IMR-90 (cell line): ENCODE measurements around the gene PRR36. TPM values are rescaled to one million over a fixed set of nuclear protein-coding genes. Genes with fewer than 3 reads are reported as not detected.

Experiments used
- ATAC-seq: fragments of 200-7000 bp; cut with Tn5 transposase; 2 replicates; pipeline ENCODE4 v1.9.1; 2020; ENCODE audit warnings: low read depth, mild to moderate bottlenecking, moderate library complexity
- BruUV-seq: library from RNA; stranded (reverse); fragments of 400-500 nt; replicated peaks from 2 replicates; lab custom pipeline; 2021; lab: Mats Ljungman, UMichigan
- CTCF ChIA-PET: fragments of 300-600 bp; formaldehyde crosslinking; extraction: SDS; loops from one replicate; lab custom pipeline; 2021; ENCODE audit warnings: antibody characterized with exemption; lab: Yijun Ruan, JAX
- POLR2A ChIA-PET: fragments of 300-600 bp; sonication (Branson Sonifier 250); formaldehyde crosslinking; loops from one replicate; lab custom pipeline; 2022; ENCODE audit warnings: antibody characterized with exemption; ENCODE audit not compliant: unreplicated experiment; lab: Charles Lee
- DNase-seq: peaks from one replicate; pipeline ENCODE4 v3.0.0; 2013
- H2AFZ ChIP-seq: replicated peaks from 2 replicates; pipeline ENCODE3; 2013; ENCODE audit warnings: low read length, mild to moderate bottlenecking; ENCODE audit not compliant: poor library complexity
- H2AK5ac ChIP-seq: 2 replicates; pipeline ENCODE4 v1.6.1; 2013; ENCODE audit warnings: low read depth, low read length, inconsistent platforms
- H2AK9ac ChIP-seq: replicated peaks from 2 replicates; pipeline ENCODE3; 2013; ENCODE audit warnings: mild to moderate bottlenecking, low read depth, low read length, moderate library complexity; ENCODE audit not compliant: poor library complexity
- H2BK120ac ChIP-seq: 2 replicates; pipeline ENCODE4 v1.6.1; 2013; ENCODE audit warnings: low read depth, low read length, inconsistent platforms
- H2BK15ac ChIP-seq: 3 replicates; pipeline ENCODE4 v1.6.1; 2013; ENCODE audit warnings: low read depth, low read length, inconsistent platforms
- H2BK20ac ChIP-seq: 2 replicates; pipeline ENCODE4 v1.6.1; 2013; ENCODE audit warnings: low read depth, mild to moderate bottlenecking, inconsistent platforms, low read length, moderate library complexity
- H2BK5ac ChIP-seq: 2 replicates; pipeline ENCODE4 v1.6.1; 2013; ENCODE audit warnings: mild to moderate bottlenecking, low read depth, low read length, inconsistent platforms; ENCODE audit not compliant: poor library complexity, severe bottlenecking
- H3K14ac ChIP-seq: replicated peaks from 2 replicates; pipeline ENCODE4 v1.6.1; 2013; ENCODE audit warnings: low read depth, low read length, inconsistent platforms
- H3K18ac ChIP-seq: 2 replicates; pipeline ENCODE4 v1.6.1; 2013; ENCODE audit warnings: low read depth, low read length, control low read depth
- H3K23ac ChIP-seq: 2 replicates; pipeline ENCODE4 v1.6.1; 2013; ENCODE audit warnings: low read depth, low read length, inconsistent platforms
- H3K27ac ChIP-seq: 2 replicates; pipeline ENCODE4 v1.5.1; 2013; ENCODE audit warnings: mild to moderate bottlenecking, control low read depth, low read length; ENCODE audit not compliant: insufficient read depth
- H3K27me3 ChIP-seq: 2 replicates; pipeline ENCODE4 v1.6.1; 2013; ENCODE audit warnings: low read length; ENCODE audit not compliant: control insufficient read depth, insufficient read depth
- H3K36me3 ChIP-seq: 2 replicates; pipeline ENCODE4 v1.6.1; 2013; ENCODE audit warnings: low read length, mixed read lengths; ENCODE audit not compliant: control insufficient read depth, insufficient read depth
- H3K4ac ChIP-seq: 2 replicates; pipeline ENCODE4 v1.6.1; 2013; ENCODE audit warnings: low read depth, low read length, inconsistent platforms
- H3K4me1 ChIP-seq: 2 replicates; pipeline ENCODE4 v1.6.1; 2013; ENCODE audit warnings: low read length, mixed read lengths; ENCODE audit not compliant: control insufficient read depth, insufficient read depth
- H3K4me2 ChIP-seq: 2 replicates; pipeline ENCODE4 v1.6.1; 2013; ENCODE audit warnings: low read depth, mild to moderate bottlenecking, control low read depth, low read length, moderate library complexity
- H3K4me3 ChIP-seq: 2 replicates; pipeline ENCODE4 v1.5.1; 2013; ENCODE audit warnings: low read depth, mild to moderate bottlenecking, control low read depth, low read length, moderate library complexity; ENCODE audit not compliant: insufficient read depth
- H3K56ac ChIP-seq: 2 replicates; pipeline ENCODE4 v1.6.1; 2013; ENCODE audit warnings: low read length, inconsistent platforms; ENCODE audit not compliant: insufficient read depth; ENCODE audit errors: extremely low read depth
- H3K79me1 ChIP-seq, 2 experiments: 2 replicates each; pipeline ENCODE4 v1.6.1; 2013; ENCODE audit warnings: low read length in 2 of 2, inconsistent platforms in 1 of 2, low read depth in 1 of 2
- H3K9ac ChIP-seq: 2 replicates; pipeline ENCODE4 v1.6.1; 2013; ENCODE audit warnings: low read depth, low read length, control low read depth
- H3K9me1 ChIP-seq: 2 replicates; pipeline ENCODE4 v1.6.1; 2013; ENCODE audit warnings: low read length, inconsistent platforms; ENCODE audit not compliant: insufficient read depth
- H3K9me3 ChIP-seq: 2 replicates; pipeline ENCODE4 v1.6.1; 2013; ENCODE audit warnings: low read length; ENCODE audit not compliant: control insufficient read depth, insufficient read depth
- H4K20me1 ChIP-seq: 2 replicates; pipeline ENCODE4 v1.6.1; 2013; ENCODE audit warnings: low read length, inconsistent platforms; ENCODE audit not compliant: insufficient read depth
- H4K5ac ChIP-seq: 2 replicates; pipeline ENCODE4 v1.6.1; 2013; ENCODE audit warnings: mild to moderate bottlenecking, low read depth, low read length, control low read depth
- H4K8ac ChIP-seq, 2 experiments: 2 replicates each; pipeline ENCODE4 v1.6.1; 2013; ENCODE audit warnings: low read depth in 2 of 2, low read length in 2 of 2, control low read depth in 1 of 2, inconsistent platforms in 1 of 2
- H4K91ac ChIP-seq: 2 replicates; pipeline ENCODE4 v1.6.1; 2013; ENCODE audit warnings: low read depth, low read length, inconsistent platforms; ENCODE audit not compliant: insufficient read depth
- CEBPB ChIP-seq: IDR thresholded peaks from 2 replicates; pipeline ENCODE4 v1.6.1; 2012; ENCODE audit warnings: low read depth, low read length, improper control_type of control experiment
- RAD21 ChIP-seq: IDR thresholded peaks from 2 replicates; pipeline ENCODE4 v1.6.1; 2012; ENCODE audit warnings: low read length, improper control_type of control experiment
- whole genome bisulfite sequencing, 2 experiments: methylation state at CpG; one replicate each; pipeline versions ENCODE4 v1.1.5 to v1.1.7; 2013; ENCODE audit warnings: missing lambda C conversion rate in 2 of 2; ENCODE audit not compliant: insufficient read length in 1 of 2; ENCODE audit errors: extremely low coverage in 2 of 2; 5-methylcytosine and 5-hydroxymethylcytosine counted together
- dilution Hi-C: fragments of 300-500 bp; cut with HindIII; formaldehyde crosslinking; loops from one replicate; pipeline ENCODE4 v1.14.3; 2018; ENCODE audit warnings: low sequenced_read_pairs; ENCODE audit not compliant: unreplicated experiment
- in situ Hi-C: fragments of 300-500 bp; cut with MboI; formaldehyde crosslinking; loops from 3 replicates; pipeline ENCODE4 v1.14.3; 2019; ENCODE audit warnings: low sequenced_read_pairs, inconsistent platforms, mixed read lengths
- intact Hi-C: fragments of 100-400 bp; cut with micrococcal nuclease; formaldehyde crosslinking; loops from 2 replicates; pipeline ENCODE4 v1.10.0; 2022
- polyA plus RNA-seq, 3 experiments: library from polyadenylated mRNA; depleted of rRNA; stranded (reverse); fragments of >200 nt; gene quantifications; 2 replicates each; pipeline ENCODE4 v1.2.3, GENCODE V29; 2012; ENCODE audit warnings: low replicate concordance in 1 of 3
- total RNA-seq: library from RNA; depleted of rRNA; stranded (reverse); fragments of >200 nt; gene quantifications from 2 replicates; pipeline ENCODE4 v1.2.3, GENCODE V29; 2012
- TF ChIP-seq, protein P1 (sequence below): fragments of 150-350 bp; IDR thresholded peaks from 2 replicates; pipeline ENCODE4 v1.6.1; 2017; ENCODE audit warnings: mild to moderate bottlenecking, antibody characterized with exemption, low read length, low read depth

Gene PRR36
- total and polyA plus RNA-seq, 2 of the 4 experiments (the other 2 are of a cell fraction) = 0.02 TPM; not detected in 1

DNA sequence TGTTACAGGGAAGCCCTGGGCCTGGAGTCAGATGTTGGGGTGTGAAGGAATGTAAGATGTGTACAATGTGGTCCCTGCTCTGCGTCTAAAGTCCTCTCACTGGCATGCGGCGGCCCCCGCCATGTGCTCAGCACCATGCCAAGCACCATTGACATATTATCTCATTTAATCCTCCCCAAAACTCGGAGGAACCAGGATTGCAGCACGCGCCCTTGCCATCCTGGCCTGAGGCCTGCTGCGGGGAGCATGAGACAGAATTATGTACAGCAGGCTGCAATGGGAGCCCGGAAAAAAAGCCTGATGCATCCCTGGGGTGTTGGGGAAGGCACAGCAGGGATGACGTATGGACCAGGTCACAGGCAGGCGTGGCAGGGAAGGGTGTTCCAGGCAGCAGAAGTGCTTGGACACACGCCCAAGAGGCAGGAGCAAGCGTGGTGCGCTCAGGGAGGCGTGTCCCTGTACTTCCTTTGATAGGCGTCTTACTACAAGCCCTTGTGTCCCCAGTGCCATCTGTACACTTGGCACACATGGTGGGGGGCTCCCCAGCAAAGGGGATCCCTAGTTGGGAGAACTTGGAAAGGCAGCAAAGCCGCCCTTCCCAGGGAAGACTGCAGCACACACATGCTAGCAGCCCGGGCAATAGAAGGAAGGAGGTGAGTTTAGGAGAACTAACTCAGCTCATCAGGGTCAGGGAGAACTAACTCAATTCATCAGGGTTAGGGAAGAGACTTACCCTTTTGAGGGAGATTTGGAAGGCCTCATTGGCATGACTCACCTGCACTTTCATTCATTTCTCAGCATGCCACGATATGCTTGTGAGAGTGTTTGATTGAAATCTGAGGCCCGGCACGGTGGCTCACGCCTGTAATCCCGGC, 40.7 kb downstream of the PRR36 start (continued):
- TF ChIP-seq CEBPB = no peak

DNA sequence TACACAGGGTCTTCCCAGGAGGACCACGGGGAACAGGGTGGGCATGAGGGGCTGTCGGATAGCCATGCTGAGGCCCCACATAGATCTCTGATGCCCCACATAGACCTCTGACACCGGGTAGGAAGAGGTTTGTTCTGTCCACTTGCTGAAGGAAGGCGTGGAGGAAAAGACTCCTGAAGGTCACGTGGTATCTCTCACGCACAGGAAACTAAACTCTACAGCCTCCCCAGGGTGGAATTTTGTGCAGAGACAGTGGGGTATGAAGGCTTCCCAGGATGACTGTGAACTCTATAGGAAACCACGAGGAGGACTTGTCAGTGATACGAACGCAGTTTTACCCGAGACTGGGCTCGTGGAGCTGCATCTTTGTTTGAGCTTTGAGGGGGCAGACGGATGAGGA, 41.4 kb downstream of the PRR36 start:
- DNase-seq (no peak), ATAC-seq (no peak)
- H3K9ac ChIP-seq = no peak overlapping the region
- H2BK120ac ChIP-seq = no peak overlapping the region
- no peak overlapping the region for H3K4me2 ChIP-seq
- H2AK5ac ChIP-seq = no peak overlapping the region
- no peak overlapping the region; the same call in 1 of the 2 replicates for H3K14ac ChIP-seq
- 0 out of 2 replicates have a peak, but pooled peaks cover 2% of the 10 kb centered on the region for H3K27me3 ChIP-seq
- in situ Hi-C loops (no loop called here), dilution Hi-C loops (no loop called here), intact Hi-C loops (no loop called here)
- no peak overlapping the region for H4K5ac ChIP-seq
- no peak overlapping the region for H4K91ac ChIP-seq
- no peak overlapping the region for H3K56ac ChIP-seq
- peak overlapping the region; percentile 34; the same call in 1 of the 2 replicates for H3K23ac ChIP-seq
- no peak overlapping the region for H3K18ac ChIP-seq
- H2BK15ac ChIP-seq = no peak overlapping the region; the same call in 2 of the 3 replicates
- H3K4me1 ChIP-seq = peaks cover 15% of the 10 kb centered on the region; the same call in 1 of the 2 replicates
- TF ChIP-seq, protein P1, sequence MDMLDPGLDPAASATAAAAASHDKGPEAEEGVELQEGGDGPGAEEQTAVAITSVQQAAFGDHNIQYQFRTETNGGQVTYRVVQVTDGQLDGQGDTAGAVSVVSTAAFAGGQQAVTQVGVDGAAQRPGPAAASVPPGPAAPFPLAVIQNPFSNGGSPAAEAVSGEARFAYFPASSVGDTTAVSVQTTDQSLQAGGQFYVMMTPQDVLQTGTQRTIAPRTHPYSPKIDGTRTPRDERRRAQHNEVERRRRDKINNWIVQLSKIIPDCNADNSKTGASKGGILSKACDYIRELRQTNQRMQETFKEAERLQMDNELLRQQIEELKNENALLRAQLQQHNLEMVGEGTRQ = peak; percentile 18; the same call in 1 of the 2 replicates
- no peak for TF ChIP-seq RAD21
- H4K20me1 ChIP-seq = peaks cover 10% of the 10 kb centered on the region
- no peak overlapping the region for H2BK5ac ChIP-seq
- H2AK9ac ChIP-seq = peak overlapping the region; percentile 5
- WGBS, 2 experiments = 77% methylated on average over 6 of the region's 12 CpGs; no CpG with 5 or more reads in 1 of the 2 experiments
- no peak overlapping the region for H4K8ac ChIP-seq
- no peaks in the 10 kb centered on the region for H3K9me3 ChIP-seq
- H3K4ac ChIP-seq = no peak overlapping the region; the same call in 1 of the 2 replicates
- no TSS peak for BruUV-seq
- peak overlapping the region; percentile 52 for H2AFZ ChIP-seq
- peaks cover 2% of the 10 kb centered on the region; the same call in 1 of the 2 replicates for H3K9me1 ChIP-seq
- CTCF ChIA-PET = no interaction called here
- H2BK20ac ChIP-seq = no peak overlapping the region
- H3K36me3 ChIP-seq = no peaks in the 10 kb centered on the region
- no peak overlapping the region for H3K4me3 ChIP-seq
- no peak overlapping the region for H3K27ac ChIP-seq
- POLR2A ChIA-PET = no interaction called here
- H3K79me1 ChIP-seq = peaks cover 3 to 53% of the 10 kb centered on the region in 2 experiments
